CD8-positive, alpha-beta memory T cell (primary cell): Measurements from ENCODE around the gene TRABD. TPM values are rescaled to one million over a fixed set of nuclear protein-coding genes. Genes with fewer than 3 reads are reported as not detected.

Source experiments
- CTCF ChIA-PET: fragments of 350-600 bp; sonication (Branson Sonifier 250); formaldehyde crosslinking; loops from one replicate; lab custom pipeline; 2021; ENCODE audit warnings: antibody characterized with exemption; lab: Charles Lee
- POLR2A ChIA-PET: fragments of 350-600 bp; sonication (Branson Sonifier 250); formaldehyde crosslinking; loops from one replicate; lab custom pipeline; 2021; ENCODE audit warnings: antibody characterized with exemption; lab: Charles Lee
- DNase-seq, 5 donors: peaks; one replicate each; pipeline versions ENCODE4 v3.0.0 to v3.0.0-alpha.2; 2020 to 2022; ENCODE audit warnings: mixed read lengths in 1 of 5
- H3K27ac ChIP-seq: one replicate; pipeline ENCODE4 v1.7.0; 2013; ENCODE audit warnings: low read depth, mild to moderate bottlenecking, low read length, moderate library complexity
- H3K27me3 ChIP-seq: 2 replicates; pipeline ENCODE4 v1.7.0; 2013; ENCODE audit warnings: low read length, mild to moderate bottlenecking; ENCODE audit not compliant: insufficient read depth, poor library complexity, severe bottlenecking
- H3K36me3 ChIP-seq: 2 replicates; pipeline ENCODE4 v1.7.0; 2013; ENCODE audit warnings: mild to moderate bottlenecking, low read length, moderate library complexity; ENCODE audit not compliant: insufficient read depth
- H3K4me1 ChIP-seq: 2 replicates; pipeline ENCODE4 v1.7.0; 2013; ENCODE audit warnings: mild to moderate bottlenecking, low read length, moderate library complexity; ENCODE audit not compliant: insufficient read depth
- H3K4me3 ChIP-seq: 2 replicates; pipeline ENCODE4 v1.7.0; 2013; ENCODE audit warnings: mild to moderate bottlenecking, low read length
- H3K9me3 ChIP-seq: 2 replicates; pipeline ENCODE4 v1.7.0; 2013; ENCODE audit warnings: mild to moderate bottlenecking, low read length
- H3K27ac Mint-ChIP-seq, 8 donors: one replicate each; pipeline ENCODE4 v1.8.0; 2020 to 2021; ENCODE audit warnings: mixed read lengths in 8 of 8, mild to moderate bottlenecking in 6 of 8, inconsistent platforms in 3 of 8, moderate library complexity in 3 of 8
- H3K27me3 Mint-ChIP-seq, 2 donors: one replicate each; pipeline ENCODE4 v1.8.0; 2020 to 2021; ENCODE audit warnings: mixed read lengths in 2 of 2, mild to moderate bottlenecking in 1 of 2, moderate library complexity in 1 of 2
- H3K36me3 Mint-ChIP-seq, 3 donors: one replicate each; pipeline ENCODE4 v1.8.0; 2020 to 2021; ENCODE audit warnings: mixed read lengths in 3 of 3, inconsistent platforms in 1 of 3, mild to moderate bottlenecking in 1 of 3
- H3K4me1 Mint-ChIP-seq, 3 donors: one replicate each; pipeline ENCODE4 v1.8.0; 2020 to 2021; ENCODE audit warnings: mixed read lengths in 3 of 3, inconsistent platforms in 1 of 3, mild to moderate bottlenecking in 1 of 3
- H3K4me3 Mint-ChIP-seq, 7 donors: one replicate each; pipeline ENCODE4 v1.8.0; 2020 to 2021; ENCODE audit warnings: mixed read lengths in 7 of 7, mild to moderate bottlenecking in 6 of 7, moderate library complexity in 4 of 7, inconsistent platforms in 2 of 7
- H3K9me3 Mint-ChIP-seq, 5 donors: one replicate each; pipeline ENCODE4 v1.8.0; 2020 to 2022; ENCODE audit warnings: mixed read lengths in 5 of 5, mild to moderate bottlenecking in 3 of 5, moderate library complexity in 2 of 5, inconsistent platforms in 1 of 5
- polyA plus RNA-seq: library from polyadenylated mRNA; unstranded; fragments of 300-500 nt; fragmentation: Illumina TruSeq; gene quantifications from one replicate; pipeline ENCODE4 v1.2.3, GENCODE V29; 2021
- total RNA-seq, 2 experiments: library from RNA; stranded (reverse); gene quantifications; one replicate each; pipeline ENCODE4 v1.2.3, GENCODE V29; 2021

The TRABD gene
- total and polyA plus RNA-seq, 3 experiments from 2014 or later, result 49.0 to 102 (median 96.2) TPM

DNA sequence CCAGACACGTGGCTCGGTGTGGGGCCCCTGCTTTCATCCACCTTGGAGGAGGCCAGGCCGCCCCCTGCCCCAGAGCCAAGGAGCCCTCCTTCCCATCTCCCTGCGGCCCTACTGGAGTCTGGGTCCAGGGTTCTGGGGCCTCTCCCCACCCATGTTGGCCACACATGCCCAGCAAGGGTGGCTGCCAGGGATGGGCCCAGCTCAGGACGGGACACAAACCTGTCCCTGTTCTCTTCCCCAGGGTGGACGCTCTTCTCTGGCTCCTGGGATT is 10.6 kb upstream of the TRABD start:
- H3K27me3 ChIP-seq, result peaks cover 4% of the 10 kb centered on the region
- Mint-ChIP-seq H3K27ac (no peak overlapping the region), H3K4me3 (no peak overlapping the region), H3K4me1 (peaks cover 0 to 9% (median 2%) of the 10 kb centered on the region in 3 donors), H3K36me3 (no peaks in the 10 kb centered on the region), H3K9me3 (no peaks in the 10 kb centered on the region), H3K27me3 (peaks cover 16 to 23% of the 10 kb centered on the region in 2 donors)
- no peaks in the 10 kb centered on the region for H3K36me3 ChIP-seq
- no peaks in the 10 kb centered on the region for H3K4me1 ChIP-seq
- H3K9me3 ChIP-seq, result no peaks in the 10 kb centered on the region
- ChIA-PET POLR2A (interaction anchor here (1.0 kb wide), 2 partner anchors 9 to 19 kb away, joined by 3 read pairs; no protein-coding TSS in a partner anchor), CTCF (interaction anchor here (1.0 kb wide), 1 partner anchor 26 kb away, joined by 3 read pairs; no protein-coding TSS in a partner anchor)
- H3K4me3 ChIP-seq, result no peak overlapping the region
- H3K27ac ChIP-seq, result no peak overlapping the region
- no peak for DNase-seq

GRCh38 chr22:50175921-50176849 is 9.5 kb upstream of the TRABD start:
- H3K27ac ChIP-seq, result no peak overlapping the region
- H3K9me3 ChIP-seq, result no peaks in the 10 kb centered on the region
- peaks cover 0 to 5% (median 0%) of the 10 kb centered on the region in 3 donors for H3K4me1 Mint-ChIP-seq
- no peaks in the 10 kb centered on the region for H3K4me1 ChIP-seq
- no peak overlapping the region for H3K4me3 Mint-ChIP-seq
- H3K36me3 Mint-ChIP-seq, result no peaks in the 10 kb centered on the region
- no peaks in the 10 kb centered on the region for H3K36me3 ChIP-seq
- no peak for DNase-seq
- no peak overlapping the region for H3K27ac Mint-ChIP-seq
- peaks cover 13 to 19% of the 10 kb centered on the region in 2 donors for H3K27me3 Mint-ChIP-seq
- no peak overlapping the region for H3K4me3 ChIP-seq
- H3K27me3 ChIP-seq, result peaks cover 4% of the 10 kb centered on the region
- ChIA-PET POLR2A (interaction anchor here (1.0 kb wide), 1 partner anchor 8 kb away, joined by 3 read pairs; no protein-coding TSS in a partner anchor), CTCF (interaction anchor here (0.6 to 1.0 kb wide), 3 partner anchors 26 to 236 kb away, joined by 3 read pairs; no protein-coding TSS in a partner anchor)
- no peaks in the 10 kb centered on the region for H3K9me3 Mint-ChIP-seq

DNA sequence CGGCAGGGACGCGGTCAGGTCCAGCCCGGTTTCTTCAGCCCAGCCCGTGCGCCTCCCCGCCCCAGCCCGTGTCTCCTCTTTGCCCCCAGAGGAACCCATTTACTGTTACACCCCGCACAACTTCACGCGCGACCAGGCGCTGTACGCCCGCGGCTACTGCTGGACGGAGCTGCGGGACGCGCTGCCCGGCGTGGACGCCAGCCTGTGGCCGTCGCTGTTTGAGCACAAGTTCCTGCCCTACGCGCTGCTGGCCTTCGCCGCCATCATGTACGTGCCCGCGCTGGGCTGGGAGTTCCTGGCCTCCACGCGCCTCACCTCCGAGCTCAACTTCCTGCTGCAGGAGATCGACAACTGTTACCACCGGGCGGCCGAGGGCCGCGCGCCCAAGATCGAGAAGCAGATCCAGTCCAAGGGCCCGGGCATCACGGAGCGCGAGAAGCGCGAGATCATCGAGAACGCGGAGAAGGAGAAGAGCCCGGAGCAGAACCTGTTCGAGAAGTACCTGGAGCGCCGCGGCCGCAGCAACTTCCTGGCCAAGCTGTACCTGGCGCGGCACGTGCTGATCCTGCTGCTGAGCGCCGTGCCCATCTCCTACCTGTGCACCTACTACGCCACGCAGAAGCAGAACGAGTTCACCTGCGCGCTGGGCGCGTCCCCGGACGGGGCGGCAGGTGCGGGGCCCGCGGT is 8.7 kb upstream of the TRABD start:
- no peak overlapping the region for H3K27ac Mint-ChIP-seq
- H3K36me3 Mint-ChIP-seq, result no peaks in the 10 kb centered on the region
- H3K4me3 ChIP-seq, result no peak overlapping the region
- no peaks in the 10 kb centered on the region for H3K9me3 Mint-ChIP-seq
- no peak overlapping the region for H3K27ac ChIP-seq
- no peaks in the 10 kb centered on the region for H3K4me1 ChIP-seq
- peak in 1 of 5 donors; percentile 44 for DNase-seq
- peak overlapping the region in 1 of 7 donors; percentile 36 for H3K4me3 Mint-ChIP-seq
- H3K27me3 Mint-ChIP-seq, result peaks cover 8 to 11% of the 10 kb centered on the region in 2 donors
- no peaks in the 10 kb centered on the region for H3K27me3 ChIP-seq
- no peaks in the 10 kb centered on the region for H3K9me3 ChIP-seq
- H3K4me1 Mint-ChIP-seq, result peaks cover 0 to 5% (median 0%) of the 10 kb centered on the region in 3 donors
- POLR2A ChIA-PET, result no interaction called here
- H3K36me3 ChIP-seq, result no peaks in the 10 kb centered on the region
- CTCF ChIA-PET, result interaction anchor here (0.6 kb wide), 1 partner anchor 237 kb away, joined by 3 read pairs; no protein-coding TSS in a partner anchor

GRCh38 chr22:50177537-50178470 is 7.9 kb upstream of the TRABD start:
- POLR2A ChIA-PET, result no interaction called here
- no peaks in the 10 kb centered on the region for H3K9me3 Mint-ChIP-seq
- H3K27ac Mint-ChIP-seq, result peak overlapping the region in 1 of 8 donors; percentile 90
- DNase-seq, result peak in 1 of 5 donors; percentile 44
- no peaks in the 10 kb centered on the region for H3K36me3 Mint-ChIP-seq
- peaks cover 4 to 5% of the 10 kb centered on the region in 2 donors for H3K27me3 Mint-ChIP-seq
- peaks cover 0 to 5% (median 0%) of the 10 kb centered on the region in 3 donors for H3K4me1 Mint-ChIP-seq
- H3K27ac ChIP-seq, result no peak overlapping the region
- no peaks in the 10 kb centered on the region for H3K27me3 ChIP-seq
- no peak overlapping the region for H3K4me3 Mint-ChIP-seq
- no peak overlapping the region for H3K4me3 ChIP-seq
- no peaks in the 10 kb centered on the region for H3K36me3 ChIP-seq
- H3K9me3 ChIP-seq, result no peaks in the 10 kb centered on the region
- CTCF ChIA-PET, result no interaction called here
- no peaks in the 10 kb centered on the region for H3K4me1 ChIP-seq

DNA sequence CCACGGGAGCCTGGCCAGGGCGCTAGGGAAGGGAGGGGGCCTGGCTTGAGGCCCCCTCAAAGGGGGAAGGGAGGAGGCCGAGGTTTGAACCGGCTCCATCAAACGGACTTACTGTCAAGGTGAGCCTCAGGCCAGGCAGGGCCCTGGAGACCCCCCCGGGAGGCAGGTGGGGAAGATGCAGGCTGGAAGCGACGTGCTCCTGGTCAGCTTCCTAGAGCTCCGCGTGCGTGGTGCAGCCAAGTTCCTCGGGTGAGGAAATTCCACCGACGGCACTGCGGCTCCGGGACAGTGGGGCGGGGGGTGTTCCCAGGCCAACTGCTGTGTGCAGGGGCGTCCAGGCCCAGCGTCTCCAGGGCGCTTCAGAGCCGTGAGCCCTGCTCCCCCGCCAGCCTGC is 7.2 kb upstream of the TRABD start:
- H3K27ac Mint-ChIP-seq, result no peak overlapping the region

DNA sequence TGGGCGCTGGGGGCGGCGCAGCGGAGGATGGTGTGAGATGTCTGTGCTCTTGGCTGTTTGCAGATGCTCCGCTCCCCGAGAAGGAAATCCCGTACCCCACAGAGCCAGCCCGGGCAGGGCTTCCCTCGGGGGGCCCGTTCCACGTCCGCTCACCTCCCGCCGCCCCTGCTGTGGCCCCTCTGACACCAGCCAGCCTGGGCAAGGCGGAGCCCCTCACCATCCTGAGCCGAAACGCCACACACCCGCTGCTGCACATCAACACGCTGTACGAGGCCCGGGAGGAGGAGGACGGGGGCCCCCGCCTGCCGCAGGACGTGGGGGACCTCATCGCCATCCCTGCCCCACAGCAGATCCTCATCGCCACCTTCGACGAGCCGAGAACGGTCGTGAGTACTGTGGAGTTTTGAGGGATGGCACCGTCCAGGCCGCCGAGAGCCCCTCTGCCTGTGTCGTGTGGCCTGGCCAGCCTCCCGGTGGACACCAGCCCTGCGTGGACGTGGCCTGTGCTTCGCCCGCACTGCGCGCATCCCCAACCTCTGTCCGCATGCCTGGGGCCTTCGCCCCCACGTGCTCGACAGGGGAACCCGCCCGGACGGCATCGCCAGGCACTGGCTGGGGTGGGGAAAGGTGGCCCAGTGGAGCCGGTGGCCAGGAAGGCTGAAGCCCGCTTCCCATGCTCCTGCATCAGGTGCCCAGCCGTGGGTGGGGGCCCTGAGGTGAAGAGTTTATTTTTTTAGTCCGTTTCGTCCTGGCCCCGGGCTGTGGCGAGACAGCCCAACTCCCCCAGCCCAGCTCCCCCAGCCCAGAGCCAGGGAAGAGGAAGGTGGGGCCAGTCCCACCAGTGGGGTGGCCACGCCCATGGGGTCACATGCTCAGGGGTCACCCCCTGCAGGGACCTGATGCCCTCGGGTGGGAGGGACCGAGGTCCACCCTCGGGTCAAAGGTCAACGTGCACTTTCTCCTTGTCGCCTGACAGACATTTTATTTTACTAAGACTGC is 6.5 kb upstream of the TRABD start:
- Mint-ChIP-seq H3K27me3 (peaks cover 3 to 5% of the 10 kb centered on the region in 2 donors), H3K9me3 (no peaks in the 10 kb centered on the region), H3K4me3 (peak overlapping the region in 1 of 7 donors; percentile 26), H3K36me3 (no peaks in the 10 kb centered on the region), H3K27ac (no peak overlapping the region), H3K4me1 (peaks cover 0 to 5% (median 0%) of the 10 kb centered on the region in 3 donors)
- no peaks in the 10 kb centered on the region for H3K27me3 ChIP-seq
- no peak overlapping the region for H3K4me3 ChIP-seq
- no peaks in the 10 kb centered on the region for H3K9me3 ChIP-seq
- peak in 1 of 5 donors; percentile 43 for DNase-seq
- ChIA-PET CTCF (no interaction called here), POLR2A (no interaction called here)
- no peak overlapping the region for H3K27ac ChIP-seq
- no peaks in the 10 kb centered on the region for H3K36me3 ChIP-seq
- H3K4me1 ChIP-seq, result no peaks in the 10 kb centered on the region

More for the DNA sequence above, 7.2 kb upstream of the TRABD start:
- Histone ChIP-seq H3K9me3 (no peaks in the 10 kb centered on the region), H3K27ac (no peak overlapping the region), H3K4me1 (no peaks in the 10 kb centered on the region), H3K4me3 (no peak overlapping the region), H3K36me3 (no peaks in the 10 kb centered on the region), H3K27me3 (no peaks in the 10 kb centered on the region)
- DNase-seq, result peak in 1 of 5 donors; percentile 48
- ChIA-PET CTCF (no interaction called here), POLR2A (no interaction called here)
- Mint-ChIP-seq H3K9me3 (no peaks in the 10 kb centered on the region), H3K4me3 (no peak overlapping the region), H3K27me3 (peaks cover 4 to 5% of the 10 kb centered on the region in 2 donors), H3K36me3 (no peaks in the 10 kb centered on the region), H3K4me1 (peaks cover 0 to 5% (median 0%) of the 10 kb centered on the region in 3 donors)
